Lung (tissue), 12 donors: Measurements from ENCODE around the gene EOGT. TPM values are rescaled to one million over a fixed set of nuclear protein-coding genes. Genes with fewer than 3 reads are reported as not detected.

ENCODE experiments used
- ATAC-seq: fragments of 200-7000 bp; cut with Tn5 transposase; one replicate; pipeline ENCODE4 v1.9.1; 2020; ENCODE audit warnings: moderate number of reproducible peaks; ENCODE audit not compliant: insufficient read depth, low FRiP score
- DNase-seq, 3 donors: peaks; one replicate each; pipeline ENCODE4 v3.0.0-alpha.2; 2013 to 2017
- H3K27ac ChIP-seq, 2 donors: one replicate each; pipeline ENCODE4 v1.5.1; 2013; ENCODE audit warnings: mild to moderate bottlenecking in 2 of 2, moderate library complexity in 2 of 2, control low read depth in 1 of 2, inconsistent platforms in 1 of 2, low read depth in 1 of 2, low read length in 1 of 2
- H3K27me3 ChIP-seq, 3 donors: one replicate each; pipeline ENCODE4 v1.5.1; 2013; ENCODE audit warnings: low read length in 2 of 3; ENCODE audit not compliant: control insufficient read depth in 3 of 3, insufficient read depth in 3 of 3
- H3K36me3 ChIP-seq, 4 donors: one replicate each; pipeline ENCODE4 v1.5.1; 2013; ENCODE audit warnings: low read length in 4 of 4, mild to moderate bottlenecking in 1 of 4, moderate library complexity in 1 of 4; ENCODE audit not compliant: control insufficient read depth in 4 of 4, insufficient read depth in 4 of 4
- H3K4me1 ChIP-seq, 5 donors: one replicate each; pipeline ENCODE4 v1.5.1; 2013; ENCODE audit warnings: low read length in 5 of 5, mild to moderate bottlenecking in 2 of 5, moderate library complexity in 1 of 5; ENCODE audit not compliant: control insufficient read depth in 5 of 5, insufficient read depth in 5 of 5
- H3K4me3 ChIP-seq: one replicate; pipeline ENCODE4 v1.5.1; 2013; ENCODE audit warnings: mild to moderate bottlenecking, control low read depth, moderate library complexity
- H3K9ac ChIP-seq, 2 donors: one replicate each; pipeline ENCODE4 v1.5.1; 2013; ENCODE audit warnings: low read length in 2 of 2, control low read depth in 1 of 2; ENCODE audit not compliant: insufficient read depth in 1 of 2
- H3K9me3 ChIP-seq, 4 donors: one replicate each; pipeline ENCODE4 v1.5.1; 2013; ENCODE audit warnings: low read length in 3 of 4, mild to moderate bottlenecking in 1 of 4, moderate library complexity in 1 of 4; ENCODE audit not compliant: control insufficient read depth in 4 of 4, insufficient read depth in 3 of 4
- CTCF ChIP-seq: IDR thresholded peaks from 2 replicates; pipeline ENCODE4 v1.5.1; 2012; ENCODE audit warnings: mild to moderate bottlenecking; ENCODE audit errors: control extremely low read depth, extremely low read depth
- WGBS, 2 donors: extraction: QIAGEN DNeasy Blood & Tissue Kit; methylation state at CpG; one replicate each; pipeline ENCODE4 v1.1.7; 2013; 5-methylcytosine and 5-hydroxymethylcytosine counted together
- polyA plus RNA-seq, 2 donors: library from polyadenylated mRNA; stranded (reverse); fragments of 200-250 nt; gene quantifications; one replicate each; pipeline ENCODE4 v1.2.1, GENCODE V29; 2013
- total RNA-seq, 2 donors: library from RNA; depleted of rRNA in 1 of 2; stranded (reverse); fragments of >200 nt in 1 of 2; gene quantifications; one replicate each; pipeline ENCODE4 v1.2.1, GENCODE V29; 2014 to 2021
- donor health status: control.
- donor health status: control.
- donor health status: Bipolar disorder and iron deficiency.
- donor health status: healthy.
- donor health status: DM: yes; HTN: yes; CAD: no.

The EOGT gene
- total and polyA plus RNA-seq, 4 donors, result 14.3 to 54.7 (median 35.0) TPM

GRCh38 chr3:68984011-68984530 lies 29.4 kb downstream of the EOGT start:
- H3K27me3 ChIP-seq, result no peaks in the 10 kb centered on the region
- no peak overlapping the region for H3K9ac ChIP-seq
- no peaks in the 10 kb centered on the region for H3K9me3 ChIP-seq
- DNase-seq, result no peak
- no peaks in the 10 kb centered on the region for H3K4me1 ChIP-seq
- H3K4me3 ChIP-seq, result no peak overlapping the region
- no peak for ATAC-seq
- peaks cover 14 to 58% (median 39%) of the 10 kb centered on the region in 4 donors for H3K36me3 ChIP-seq
- no peak for TF ChIP-seq CTCF
- H3K27ac ChIP-seq, result no peak overlapping the region
- 86 to 95% methylated on average over 5 of the region's 5 CpGs for WGBS, 2 donors

- Histone ChIP-seq H3K9ac (no peak overlapping the region), H3K36me3 (peaks cover 13 to 30% (median 23%) of the 10 kb centered on the region in 4 donors), H3K4me3 (no peak overlapping the region), H3K27me3 (no peaks in the 10 kb centered on the region), H3K4me1 (peaks cover 0 to 7% (median 0%) of the 10 kb centered on the region in 5 donors), H3K27ac (no peak overlapping the region), H3K9me3 (no peaks in the 10 kb centered on the region)
- peak in 2 of 3 donors; percentile 23 to 28 for DNase-seq
- WGBS, 2 donors, result 73 to 78% methylated on average over 8 of the region's 8 CpGs
- ATAC-seq, result no peak
- TF ChIP-seq CTCF, result no peak
These were observed 35.9 kb downstream of the EOGT start for GRCh38 chr3:68977486-68978167.

GRCh38 chr3:68974711-68975110 lies 38.8 kb downstream of the EOGT start:
- TF ChIP-seq CTCF, result no peak
- Histone ChIP-seq H3K27me3 (no peaks in the 10 kb centered on the region), H3K9me3 (no peaks in the 10 kb centered on the region), H3K36me3 (peaks cover 10 to 21% (median 10%) of the 10 kb centered on the region in 4 donors), H3K4me3 (no peak overlapping the region), H3K9ac (no peak overlapping the region), H3K27ac (no peak overlapping the region), H3K4me1 (peaks cover 0 to 7% (median 0%) of the 10 kb centered on the region in 5 donors)
- DNase-seq (no peak), ATAC-seq (no peak)
- 64 to 73% methylated on average over 5 of the region's 5 CpGs for WGBS, 2 donors
